Posterior vena cava (tissue), 2 donors: ENCODE data around the gene PRRG1. TPM values are rescaled to one million over a fixed set of nuclear protein-coding genes. Genes with fewer than 3 reads are reported as not detected.
"Not testable (repeated sequence)": the region's sequence is repeated elsewhere in the genome, so short reads cannot be mapped to it uniquely, and the experiment has no call there.

Experiments
- DNase-seq: peaks from one replicate; pipeline ENCODE4 v3.0.0-alpha.2; 2020; ENCODE audit warnings: low spot score
- intact Hi-C, 2 donors: fragments of 100-400 bp; cut with DNase I; formaldehyde crosslinking; loops; one replicate each; pipeline versions ENCODE4 v1.14.1 to v1.14.2; 2022 to 2023
- total RNA-seq, 2 donors: library from RNA; stranded (reverse); fragmentation: NEBNext Ultra II Directional; extraction: Animal tissue kit (Norgen Biotek cat#: 25700); gene quantifications; one replicate each; pipeline ENCODE4 v1.2.1, GENCODE V29; 2021
- donor health status: DM: yes; HTN: yes; CAD: no.
- donor health status: DM: yes; HTN: yes; CAD: no.

Gene PRRG1
- total RNA-seq, 2 donors from 2014 or later = 9.3 to 10.8 TPM

- intact Hi-C loops = no loop called here
- no peak for DNase-seq
Measured at GRCh38 chrX:37454537-37455285, 105.5 kb downstream of the PRRG1 start.

- no peak for DNase-seq
- intact Hi-C loops = no loop called here
Measured at GRCh38 chrX:37455381-37455780, 106.2 kb downstream of the PRRG1 start.

GRCh38 chrX:37460285-37460684 is 111.1 kb downstream of the PRRG1 start:
- intact Hi-C loops, DNase-seq: not testable (repeated sequence)

GRCh38 chrX:37462346-37462745 is 113.2 kb downstream of the PRRG1 start:
- intact Hi-C loops = no loop called here
- no peak for DNase-seq

- no peak for DNase-seq
- intact Hi-C loops = no loop called here
Measured at GRCh38 chrX:37468124-37468739, 119.1 kb downstream of the PRRG1 start.

GRCh38 chrX:37470711-37471110 is 121.5 kb downstream of the PRRG1 start:
- intact Hi-C loops = no loop called here
- DNase-seq = no peak

GRCh38 chrX:37472836-37473235 is 123.7 kb downstream of the PRRG1 start:
- DNase-seq = no peak
- intact Hi-C loops = no loop called here

- intact Hi-C loops = no loop called here
- DNase-seq = no peak
Measured at GRCh38 chrX:37474478-37474877, 125.3 kb downstream of the PRRG1 start.

GRCh38 chrX:37476571-37477170 is 127.5 kb downstream of the PRRG1 start:
- intact Hi-C loops = no loop called here
- no peak for DNase-seq

- DNase-seq, intact Hi-C loops: not testable (repeated sequence)
Measured at GRCh38 chrX:37484335-37484734, 135.2 kb downstream of the PRRG1 start.

GRCh38 chrX:37485429-37485828 is 136.3 kb downstream of the PRRG1 start:
- DNase-seq = no peak
- intact Hi-C loops = loop anchor here in 1 of 2 donors (5.0 kb wide), 1 partner anchor 167 kb away; no protein-coding TSS in a partner anchor

- intact Hi-C loops = loop anchor here in 1 of 2 donors (5.0 kb wide), 1 partner anchor 165 kb away; no protein-coding TSS in a partner anchor
- DNase-seq = no peak
Measured at GRCh38 chrX:37487271-37487670, 138.1 kb downstream of the PRRG1 start.

- no peak for DNase-seq
- intact Hi-C loops = loop anchor here in 1 of 2 donors (5.0 kb wide), 1 partner anchor 164 kb away; no protein-coding TSS in a partner anchor
Measured at GRCh38 chrX:37488323-37488722, 139.2 kb downstream of the PRRG1 start.

GRCh38 chrX:37491686-37492085 is 142.5 kb downstream of the PRRG1 start:
- intact Hi-C loops = no loop called here
- DNase-seq = peak; percentile 72

GRCh38 chrX:37495760-37496159 is 146.6 kb downstream of the PRRG1 start:
- DNase-seq, intact Hi-C loops: not testable (repeated sequence)

- intact Hi-C loops, DNase-seq: not testable (repeated sequence)
Measured at GRCh38 chrX:37497126-37497525, 148.0 kb downstream of the PRRG1 start.

GRCh38 chrX:37498323-37498722 is 149.2 kb downstream of the PRRG1 start:
- intact Hi-C loops, DNase-seq: not testable (repeated sequence)

- DNase-seq, intact Hi-C loops: not testable (repeated sequence)
Measured at GRCh38 chrX:37499649-37500048, 150.5 kb downstream of the PRRG1 start.

GRCh38 chrX:37504991-37505390 is 155.8 kb downstream of the PRRG1 start:
- DNase-seq = no peak
- intact Hi-C loops = no loop called here
